ENCODE results near the gene MMP11.

DNA sequence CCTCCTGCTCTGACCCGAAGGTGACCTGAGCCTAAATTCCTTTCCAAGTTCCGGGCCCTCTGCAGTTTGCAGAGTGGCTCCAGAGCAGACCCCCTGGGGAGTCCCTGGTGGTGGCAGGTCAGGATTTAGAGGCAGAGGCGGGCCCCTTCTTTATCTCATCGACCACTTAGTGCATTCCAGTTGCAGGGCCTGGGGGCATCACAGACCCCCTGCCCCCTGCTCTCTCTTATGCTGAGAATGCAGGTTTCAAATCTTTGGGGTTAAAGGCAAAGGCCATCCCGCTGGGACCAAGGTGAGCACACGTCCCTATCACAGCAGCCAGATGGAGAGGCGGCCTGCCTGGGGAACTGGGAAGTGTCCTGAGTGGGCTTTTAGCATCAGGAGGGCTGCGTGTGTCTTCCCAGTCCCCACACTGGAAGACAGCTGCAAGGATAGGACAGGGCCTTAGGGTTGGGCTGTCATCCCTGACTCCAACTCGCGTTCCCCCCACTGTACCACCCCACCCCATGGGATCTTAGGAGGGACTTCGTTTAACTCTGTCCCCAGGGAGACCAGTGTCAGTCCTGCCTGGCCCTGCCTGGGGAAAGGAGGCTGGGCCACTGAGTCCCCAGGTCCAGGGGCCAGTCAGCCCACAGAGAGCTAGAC, 54.8 kb downstream of the MMP11 start:
- TF ChIP-seq, protein P1, sequence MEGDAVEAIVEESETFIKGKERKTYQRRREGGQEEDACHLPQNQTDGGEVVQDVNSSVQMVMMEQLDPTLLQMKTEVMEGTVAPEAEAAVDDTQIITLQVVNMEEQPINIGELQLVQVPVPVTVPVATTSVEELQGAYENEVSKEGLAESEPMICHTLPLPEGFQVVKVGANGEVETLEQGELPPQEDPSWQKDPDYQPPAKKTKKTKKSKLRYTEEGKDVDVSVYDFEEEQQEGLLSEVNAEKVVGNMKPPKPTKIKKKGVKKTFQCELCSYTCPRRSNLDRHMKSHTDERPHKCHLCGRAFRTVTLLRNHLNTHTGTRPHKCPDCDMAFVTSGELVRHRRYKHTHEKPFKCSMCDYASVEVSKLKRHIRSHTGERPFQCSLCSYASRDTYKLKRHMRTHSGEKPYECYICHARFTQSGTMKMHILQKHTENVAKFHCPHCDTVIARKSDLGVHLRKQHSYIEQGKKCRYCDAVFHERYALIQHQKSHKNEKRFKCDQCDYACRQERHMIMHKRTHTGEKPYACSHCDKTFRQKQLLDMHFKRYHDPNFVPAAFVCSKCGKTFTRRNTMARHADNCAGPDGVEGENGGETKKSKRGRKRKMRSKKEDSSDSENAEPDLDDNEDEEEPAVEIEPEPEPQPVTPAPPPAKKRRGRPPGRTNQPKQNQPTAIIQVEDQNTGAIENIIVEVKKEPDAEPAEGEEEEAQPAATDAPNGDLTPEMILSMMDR (IDR thresholded peaks at IDR 0.05; ENCODE audit: low read depth, low read length): no peak
- TF ChIP-seq, protein P2, sequence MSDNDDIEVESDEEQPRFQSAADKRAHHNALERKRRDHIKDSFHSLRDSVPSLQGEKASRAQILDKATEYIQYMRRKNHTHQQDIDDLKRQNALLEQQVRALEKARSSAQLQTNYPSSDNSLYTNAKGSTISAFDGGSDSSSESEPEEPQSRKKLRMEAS (IDR thresholded peaks at IDR 0.05; ENCODE audit: low read depth, low read length): no peak
